Left lobe of liver (tissue), 2 donors: ENCODE measurements around the gene LYZL4. TPM values are rescaled to one million over a fixed set of nuclear protein-coding genes. Genes with fewer than 3 reads are reported as not detected.

Source experiments
- ATAC-seq: fragments of 200-7000 bp; cut with Tn5 transposase; one replicate; pipeline ENCODE4 v1.9.1; 2020; ENCODE audit warnings: mild to moderate bottlenecking, moderate library complexity
- DNase-seq: peaks from one replicate; pipeline ENCODE4 v3.0.0-alpha.2; 2020; ENCODE audit warnings: low spot score
- total RNA-seq: library from RNA; stranded (reverse); gene quantifications from one replicate; pipeline ENCODE4 v1.2.1, GENCODE V29; 2021
- donor health status: DM: no; HTN: no; CAD: no; lungs with moderate emphysema.
- donor health status: DM: no; HTN: yes; CAD: no.

LYZL4 gene
- total RNA-seq, 1 donor from 2014 or later, result not detected

DNA sequence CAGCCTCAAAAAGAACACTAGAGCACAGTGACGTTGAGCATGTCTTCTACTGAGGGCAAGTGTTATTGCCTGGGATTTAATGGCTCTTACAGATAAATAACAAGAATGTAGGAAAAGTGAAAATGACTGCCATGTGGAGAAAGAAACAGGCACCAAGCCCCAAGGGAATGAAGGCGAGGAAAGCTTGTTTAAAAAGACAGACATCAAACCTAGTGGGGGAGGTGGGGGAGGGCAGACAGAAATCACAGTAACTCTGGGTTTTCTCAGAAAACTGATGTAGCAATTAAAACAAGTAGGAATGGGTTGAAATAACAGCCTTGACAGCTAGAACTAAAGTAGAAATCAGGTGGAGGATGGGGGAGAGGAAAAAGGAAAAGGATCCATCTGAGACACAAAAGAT lies 18.4 kb upstream of the LYZL4 start:
- ATAC-seq, result no peak
- DNase-seq, result no peak

- ATAC-seq, result no peak
Measured at GRCh38 chr3:42425736-42426407, 15.5 kb upstream of the LYZL4 start.

GRCh38 chr3:42424911-42425310 lies 14.5 kb upstream of the LYZL4 start:
- ATAC-seq (no peak), DNase-seq (no peak)

More at GRCh38 chr3:42425736-42426407, 15.5 kb upstream of the LYZL4 start:
- DNase-seq, result no peak

DNA sequence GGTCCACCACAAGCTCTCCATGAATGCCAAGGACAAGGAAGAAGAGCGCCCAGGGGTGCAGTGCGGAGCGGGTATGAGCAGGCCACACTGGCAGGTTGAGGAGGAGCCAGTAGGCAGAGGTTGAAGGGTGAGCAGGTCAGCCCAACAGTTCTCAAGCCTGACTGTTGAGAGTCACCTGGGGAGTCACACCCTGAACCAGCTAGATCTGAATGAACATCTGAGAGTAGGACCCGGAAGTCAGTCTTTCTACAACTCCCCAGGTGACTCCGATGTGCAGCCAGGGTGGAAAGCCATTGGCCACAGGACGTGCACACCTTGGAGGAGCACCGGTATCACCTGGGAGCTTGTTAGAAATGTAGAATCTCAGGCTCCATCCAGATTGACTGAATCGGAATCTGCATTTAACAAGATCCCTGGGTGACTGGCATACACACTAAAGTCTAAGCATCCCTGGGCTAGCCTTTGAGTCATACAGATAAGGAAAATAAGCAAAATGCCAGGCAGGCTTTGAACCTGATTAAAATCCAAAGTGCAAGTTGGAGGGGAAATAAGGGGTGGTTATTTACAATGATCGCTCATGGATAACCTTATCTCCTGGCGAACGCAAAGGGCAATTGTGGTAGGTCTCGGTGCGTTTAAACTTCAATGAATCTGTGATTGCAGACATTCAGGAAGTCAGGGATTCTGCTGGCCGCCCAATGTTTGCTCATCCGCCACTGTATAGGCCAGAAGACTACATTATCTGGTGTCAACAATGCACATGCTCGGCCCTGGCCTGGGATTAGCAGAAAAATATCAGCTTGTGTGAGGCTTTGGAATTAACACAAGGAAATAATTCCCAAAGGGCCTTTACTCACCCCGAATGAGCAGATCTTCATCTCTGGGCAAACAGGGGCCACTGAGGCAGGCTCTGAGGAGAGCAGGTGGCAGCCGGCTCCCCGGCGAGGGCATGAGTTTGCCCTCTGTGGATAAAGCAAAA lies 11.7 kb upstream of the LYZL4 start:
- DNase-seq, result no peak
- no peak for ATAC-seq

GRCh38 chr3:42419563-42419962 lies 9.2 kb upstream of the LYZL4 start:
- DNase-seq (no peak), ATAC-seq (no peak)

GRCh38 chr3:42412526-42413155 lies 2.2 kb upstream of the LYZL4 start:
- ATAC-seq, result no peak
- DNase-seq, result no peak

GRCh38 chr3:42411429-42411828 lies 1.0 kb upstream of the LYZL4 start:
- ATAC-seq (no peak), DNase-seq (no peak)

- no peak for DNase-seq
- no peak for ATAC-seq
Measured at GRCh38 chr3:42408156-42408555, 2.3 kb downstream of the LYZL4 start.

- DNase-seq, result no peak
- no peak for ATAC-seq
Measured at GRCh38 chr3:42406727-42407450, 3.5 kb downstream of the LYZL4 start.

GRCh38 chr3:42405857-42406256 lies 4.6 kb downstream of the LYZL4 start:
- DNase-seq (no peak), ATAC-seq (no peak)

GRCh38 chr3:42403737-42404136 lies 6.7 kb downstream of the LYZL4 start:
- DNase-seq (no peak), ATAC-seq (no peak)

GRCh38 chr3:42402394-42403096 lies 7.9 kb downstream of the LYZL4 start:
- ATAC-seq (no peak), DNase-seq (no peak)

DNA sequence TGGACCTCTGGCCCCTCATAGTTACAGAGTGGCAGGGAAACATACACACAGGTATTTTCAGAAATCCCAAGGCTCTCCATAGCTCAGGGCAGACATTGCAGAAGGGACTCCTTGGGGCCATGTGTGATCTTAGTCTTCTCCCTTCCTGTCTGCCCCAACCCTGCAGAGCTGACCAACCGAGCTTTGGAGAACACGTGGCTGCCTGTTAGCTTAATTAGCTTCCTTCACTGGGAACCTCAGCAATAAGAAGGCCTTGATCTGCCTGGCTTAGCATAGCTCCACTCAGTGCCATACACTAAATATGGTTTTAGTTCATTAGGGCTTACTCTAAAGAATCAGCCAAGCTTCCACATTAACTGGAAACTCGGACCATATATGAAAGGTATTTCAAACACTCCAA lies 12.3 kb downstream of the LYZL4 start:
- ATAC-seq (no peak), DNase-seq (no peak)

DNA sequence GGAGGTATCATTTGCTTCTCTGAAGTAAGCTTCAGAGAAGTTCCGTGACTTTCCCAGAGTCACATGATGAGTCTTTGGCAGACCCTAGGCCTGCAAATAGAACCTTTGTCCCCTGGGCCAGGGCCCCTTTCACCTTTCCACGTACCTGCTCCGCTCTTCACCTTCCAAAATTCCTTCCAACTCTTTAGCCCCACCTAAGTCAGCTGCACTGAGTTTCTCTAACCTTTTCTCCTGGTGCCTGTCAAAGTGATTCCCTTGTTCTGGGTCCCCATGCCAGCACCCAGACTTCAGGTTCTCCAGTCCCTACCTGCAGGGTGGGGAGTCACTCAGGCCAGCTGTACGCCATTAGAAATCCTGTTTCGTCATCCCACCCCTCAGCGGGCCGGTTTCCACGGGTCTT lies 12.8 kb downstream of the LYZL4 start:
- ATAC-seq, result no peak
- no peak for DNase-seq

DNA sequence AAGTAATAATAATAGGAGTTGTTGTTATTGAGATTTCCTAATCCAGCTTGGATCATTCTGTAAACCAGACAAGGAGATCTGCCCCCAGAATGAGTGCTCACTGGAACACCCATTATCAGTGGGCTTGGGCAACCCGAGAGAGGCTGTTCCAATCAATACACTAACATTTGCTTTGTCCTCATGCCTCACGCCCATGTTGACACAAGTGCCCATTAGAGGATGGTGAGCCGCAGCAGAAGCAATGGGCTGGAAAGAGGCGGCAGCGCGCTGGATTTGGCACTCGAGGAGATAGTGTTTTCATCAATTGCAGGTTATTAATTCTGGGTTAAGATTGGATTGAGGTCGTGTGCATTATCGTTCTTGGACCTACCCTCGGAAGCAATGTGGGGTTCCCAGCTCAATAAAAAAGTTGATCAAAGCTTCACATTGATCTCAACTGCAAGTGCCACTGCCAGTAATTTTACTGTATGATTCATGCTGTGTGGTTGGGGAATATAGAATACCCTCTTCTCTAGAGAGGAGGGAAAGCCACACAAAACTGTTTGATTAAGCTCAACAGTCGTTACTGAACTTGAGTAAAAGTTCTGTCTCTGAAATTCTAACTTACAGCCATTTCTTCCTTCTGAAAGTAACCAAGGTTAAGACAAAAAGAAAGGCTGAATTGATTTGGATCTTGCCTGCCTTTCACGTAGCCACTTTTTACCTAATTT lies 15.7 kb downstream of the LYZL4 start:
- no peak for DNase-seq
- ATAC-seq, result no peak

DNA sequence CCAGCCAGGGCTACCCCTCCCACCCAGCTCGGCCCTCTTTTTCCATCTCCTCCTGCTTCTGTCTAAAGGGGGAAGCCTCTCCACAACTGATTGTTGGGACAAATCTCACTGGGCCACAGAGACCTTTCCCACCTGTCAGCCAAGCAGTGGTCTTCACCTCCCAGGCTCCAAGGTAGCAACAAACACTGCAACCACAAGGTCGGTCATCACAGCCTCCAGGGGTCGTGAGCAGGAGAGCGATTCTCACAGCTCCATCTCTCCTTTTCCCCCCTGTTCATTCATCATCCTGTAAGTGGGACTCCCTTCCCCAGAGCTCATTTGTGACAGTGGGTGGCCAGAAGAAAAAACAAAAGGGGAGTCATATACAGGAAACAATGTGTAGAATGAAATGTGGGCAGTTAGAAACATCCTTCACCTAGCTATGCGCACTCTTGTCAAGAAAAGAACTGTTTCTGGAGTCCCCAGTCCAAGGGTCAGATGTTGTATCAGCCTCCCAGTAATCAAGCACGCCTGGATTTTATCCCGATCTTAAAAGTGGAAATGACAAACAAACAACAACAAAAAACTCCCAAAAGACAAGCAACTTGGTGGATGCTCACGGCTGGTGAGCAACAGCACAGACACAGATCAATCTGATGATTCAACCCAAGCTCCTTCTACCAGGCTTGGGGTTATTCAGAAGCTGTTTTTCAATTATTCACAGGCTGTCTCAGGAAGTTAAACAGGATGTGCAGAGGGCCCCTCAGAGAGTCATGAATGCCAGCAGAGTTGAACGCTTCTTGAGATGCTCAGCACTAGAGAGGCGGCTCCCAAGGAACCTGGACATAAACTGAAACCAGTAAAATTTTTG lies 22.4 kb downstream of the LYZL4 start:
- DNase-seq (no peak), ATAC-seq (no peak)

DNA sequence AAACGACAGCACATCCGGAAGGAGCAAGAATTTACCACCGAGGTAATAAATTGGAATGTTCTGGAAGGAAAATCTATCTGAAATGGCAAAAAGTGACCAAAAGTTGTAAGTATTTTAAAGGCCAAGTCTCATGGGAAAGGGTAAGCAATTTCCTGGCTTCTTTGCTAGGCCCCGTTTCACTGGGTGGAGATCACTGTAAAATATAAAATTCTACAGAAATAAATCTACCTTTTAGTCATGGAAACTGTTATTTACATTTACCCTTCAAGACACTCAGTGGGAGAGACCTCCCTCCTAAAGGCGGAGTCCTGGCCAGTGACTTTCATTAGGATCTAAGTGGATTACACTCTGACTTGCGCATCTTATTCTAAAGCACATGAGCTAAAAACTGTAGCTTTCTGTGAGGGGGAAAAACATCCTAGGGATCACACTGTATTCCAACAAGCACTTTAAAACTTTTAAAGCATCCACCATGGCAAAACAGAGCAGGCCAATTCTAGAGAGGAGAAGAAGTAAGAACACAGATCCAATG lies 28.8 kb downstream of the LYZL4 start:
- DNase-seq, result no peak
- no peak for ATAC-seq

DNA sequence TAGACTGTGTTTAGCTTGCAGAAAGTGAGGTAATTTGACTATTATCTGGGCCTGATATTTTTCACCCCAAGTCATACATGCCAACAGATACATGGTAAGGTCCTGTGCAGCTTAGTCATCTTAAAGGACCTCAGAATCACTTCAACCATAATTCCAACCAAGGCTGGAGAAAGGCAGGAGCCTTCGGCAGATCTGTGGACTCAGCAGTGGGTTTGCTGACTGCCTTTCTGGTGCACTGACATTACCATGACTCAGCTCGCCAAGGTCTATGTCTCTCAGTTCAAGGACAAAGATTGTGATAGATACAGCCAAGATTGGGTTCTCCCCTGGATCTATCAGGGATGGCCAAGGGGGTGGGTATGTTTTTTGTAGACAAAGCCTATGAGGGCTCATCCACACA lies 32.7 kb downstream of the LYZL4 start:
- ATAC-seq (no peak), DNase-seq (no peak)
